Stimulated activated CD4-positive, alpha-beta T cell treated with anti-CD3 and anti-CD28 coated beads, Interleukin-4, amount 100 ng/mL, for 4 hours (primary cell): ENCODE results near the gene PPP1R13L.
A peak's percentile ranks its signal among the peaks of the same experiment; 100 is the strongest.
"Not testable (repeated sequence)": the region's sequence is repeated elsewhere in the genome, so short reads cannot be mapped to it uniquely, and the experiment has no call there.

Experiments
- DNase-seq, 2 experiments: peaks; one replicate each; pipeline ENCODE4 v3.0.0-alpha.2; 2020

PPP1R13L gene, protein sequence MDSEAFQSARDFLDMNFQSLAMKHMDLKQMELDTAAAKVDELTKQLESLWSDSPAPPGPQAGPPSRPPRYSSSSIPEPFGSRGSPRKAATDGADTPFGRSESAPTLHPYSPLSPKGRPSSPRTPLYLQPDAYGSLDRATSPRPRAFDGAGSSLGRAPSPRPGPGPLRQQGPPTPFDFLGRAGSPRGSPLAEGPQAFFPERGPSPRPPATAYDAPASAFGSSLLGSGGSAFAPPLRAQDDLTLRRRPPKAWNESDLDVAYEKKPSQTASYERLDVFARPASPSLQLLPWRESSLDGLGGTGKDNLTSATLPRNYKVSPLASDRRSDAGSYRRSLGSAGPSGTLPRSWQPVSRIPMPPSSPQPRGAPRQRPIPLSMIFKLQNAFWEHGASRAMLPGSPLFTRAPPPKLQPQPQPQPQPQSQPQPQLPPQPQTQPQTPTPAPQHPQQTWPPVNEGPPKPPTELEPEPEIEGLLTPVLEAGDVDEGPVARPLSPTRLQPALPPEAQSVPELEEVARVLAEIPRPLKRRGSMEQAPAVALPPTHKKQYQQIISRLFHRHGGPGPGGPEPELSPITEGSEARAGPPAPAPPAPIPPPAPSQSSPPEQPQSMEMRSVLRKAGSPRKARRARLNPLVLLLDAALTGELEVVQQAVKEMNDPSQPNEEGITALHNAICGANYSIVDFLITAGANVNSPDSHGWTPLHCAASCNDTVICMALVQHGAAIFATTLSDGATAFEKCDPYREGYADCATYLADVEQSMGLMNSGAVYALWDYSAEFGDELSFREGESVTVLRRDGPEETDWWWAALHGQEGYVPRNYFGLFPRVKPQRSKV

DNA sequence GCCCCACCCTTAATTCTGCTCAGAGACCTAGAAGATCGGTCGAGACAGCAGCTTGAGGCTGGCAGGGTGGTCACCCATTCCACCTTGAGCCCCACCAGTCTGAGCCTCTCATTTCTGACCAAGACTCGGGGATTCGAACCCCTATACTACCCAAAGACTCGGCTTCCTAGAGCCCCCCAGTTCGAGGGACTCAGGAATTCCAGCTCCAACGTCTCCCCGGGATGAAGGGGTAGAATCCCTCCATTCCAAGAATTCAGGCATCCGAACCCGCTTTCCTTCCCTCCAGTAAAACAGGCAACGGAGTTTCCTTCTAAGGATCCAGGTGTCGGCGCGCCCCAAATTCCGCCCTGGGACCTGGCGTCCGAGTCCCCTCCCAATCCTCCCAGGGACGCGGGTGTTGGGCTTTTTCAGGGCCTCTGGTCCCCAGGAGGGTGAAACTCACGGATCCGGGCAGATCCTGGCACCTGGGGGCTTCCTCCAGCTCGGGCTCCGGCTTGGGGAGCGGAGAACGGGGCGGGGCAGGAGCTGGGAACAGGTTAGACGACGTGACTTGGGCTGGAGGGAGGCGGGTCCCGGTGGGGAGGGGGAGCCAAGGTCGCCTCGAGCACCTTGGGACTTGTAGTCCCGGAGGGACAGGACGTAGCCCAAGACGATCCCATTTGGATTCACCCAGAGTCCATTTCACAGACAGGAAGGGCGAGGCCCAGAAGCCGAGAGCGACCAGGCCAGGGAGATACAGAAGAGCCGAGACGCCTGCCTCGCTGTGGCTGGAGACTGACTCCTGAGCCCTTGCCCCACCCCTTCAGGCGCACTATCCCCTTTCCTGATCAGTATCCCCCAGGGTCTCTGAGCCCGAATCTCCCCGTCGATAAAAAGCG is at the start of gene PPP1R13L:
PPP1R13L (minus strand) TSS at position 513 of the 878 bp plus-strand sequence. CDS start 6,751 bp downstream, outside the sequence.
- peak; percentile 44 to 51 for DNase-seq

GRCh38 chr19:45451850-45452387 is 47.0 kb upstream of the PPP1R13L start:
- no peak for DNase-seq

- DNase-seq, result peak in 1 of 2 experiments; percentile 35
These were observed 46.4 kb upstream of the PPP1R13L start for GRCh38 chr19:45451131-45451849.

GRCh38 chr19:45450012-45450333 is 45.1 kb upstream of the PPP1R13L start:
- DNase-seq, result no peak

DNA sequence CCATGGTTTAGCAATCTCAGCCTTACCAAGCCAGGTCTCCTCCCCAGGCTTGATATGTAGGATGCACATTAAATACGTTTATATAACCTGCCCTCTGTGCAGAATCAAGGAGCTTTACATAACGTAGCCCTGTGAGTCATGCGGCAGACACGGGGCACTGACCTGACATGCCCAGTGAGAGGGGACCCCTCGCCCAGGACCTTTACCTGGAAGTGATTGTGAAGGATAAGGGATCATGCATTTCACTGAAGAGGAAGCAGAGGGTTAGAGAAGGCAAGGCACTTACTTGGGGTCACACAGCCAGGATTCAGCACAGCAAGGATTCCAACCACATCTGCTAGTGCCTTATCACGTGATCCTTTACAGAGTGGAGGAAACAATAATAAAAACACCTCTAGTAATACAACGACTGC is 44.0 kb upstream of the PPP1R13L start:
- DNase-seq, result no peak

DNA sequence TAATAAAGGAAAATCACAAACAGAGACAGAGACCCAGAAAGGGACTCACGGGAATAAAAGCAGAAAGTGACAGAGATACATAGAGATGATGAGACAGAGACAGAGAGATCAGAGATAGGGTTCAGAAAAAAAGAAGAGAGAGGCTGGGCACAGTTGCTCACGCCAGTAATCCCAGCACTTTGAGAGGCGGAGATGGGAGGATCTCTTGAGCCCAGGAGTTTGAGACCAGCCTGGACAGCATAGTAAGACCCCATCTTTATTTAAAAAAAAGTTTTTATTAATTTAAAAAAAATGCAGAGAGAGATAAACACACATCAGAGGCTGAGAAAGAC is 43.5 kb upstream of the PPP1R13L start:
- no peak for DNase-seq

GRCh38 chr19:45446944-45447343 is 42.1 kb upstream of the PPP1R13L start:
- DNase-seq, result no peak

DNA sequence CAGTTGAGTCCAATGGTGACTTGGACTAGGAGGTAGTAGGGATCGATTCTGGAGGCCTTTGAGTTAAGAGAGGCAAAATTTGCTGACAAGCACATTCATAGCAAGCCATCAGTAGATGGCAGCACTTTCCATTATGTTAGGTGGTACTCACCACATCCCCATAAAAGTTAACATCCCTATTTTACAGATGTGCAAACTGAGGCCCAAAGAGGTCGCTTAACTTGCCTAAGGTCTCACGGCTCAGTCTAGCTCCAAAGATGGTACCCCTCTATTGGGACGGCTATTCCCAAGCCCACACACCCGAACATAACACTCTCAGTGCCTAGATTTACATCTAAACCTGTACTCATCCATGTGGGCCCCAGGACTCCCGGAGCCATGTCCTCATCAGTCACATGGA is 41.4 kb upstream of the PPP1R13L start:
- no peak for DNase-seq

- DNase-seq, result no peak
These were observed 40.3 kb upstream of the PPP1R13L start for GRCh38 chr19:45445139-45445538.

- peak; percentile 67 to 69 for DNase-seq
These were observed 39.6 kb upstream of the PPP1R13L start for GRCh38 chr19:45444318-45445041.

GRCh38 chr19:45443462-45444317 is 38.8 kb upstream of the PPP1R13L start:
- peak; percentile 38 to 39 for DNase-seq

DNA sequence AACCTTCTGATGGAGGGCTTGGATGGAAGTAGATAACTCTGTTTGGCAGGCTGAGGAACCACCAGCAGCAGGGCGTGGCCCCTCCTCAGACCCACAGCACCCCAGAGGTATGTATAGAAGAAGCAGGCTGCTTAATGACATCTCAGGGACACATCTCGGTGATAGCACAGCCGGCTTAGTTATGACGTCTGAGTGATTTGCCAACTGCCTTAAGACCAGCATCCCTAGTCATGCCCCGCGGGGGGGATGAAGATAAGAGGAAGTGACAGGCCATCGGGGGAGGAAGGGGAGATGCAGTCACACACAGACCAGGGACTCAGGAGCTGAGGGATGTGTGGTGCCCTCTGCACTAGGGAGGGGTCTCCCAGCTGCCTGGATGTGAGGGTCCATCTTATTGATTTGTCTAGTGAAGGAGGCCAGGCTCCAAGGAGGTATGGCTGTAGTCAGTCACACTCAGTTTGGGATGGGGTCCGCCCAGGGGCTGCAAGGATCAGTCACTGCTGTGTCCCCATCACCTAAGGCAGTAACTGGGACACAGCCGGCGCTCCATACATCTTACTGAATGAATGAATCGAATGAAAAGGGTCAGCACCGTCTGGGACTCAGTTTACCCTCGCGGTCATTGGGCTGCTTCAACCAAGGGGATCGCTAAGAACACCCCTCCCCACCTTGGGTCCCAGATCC is 38.1 kb upstream of the PPP1R13L start:
- DNase-seq, result peak in 1 of 2 experiments; percentile 45

DNA sequence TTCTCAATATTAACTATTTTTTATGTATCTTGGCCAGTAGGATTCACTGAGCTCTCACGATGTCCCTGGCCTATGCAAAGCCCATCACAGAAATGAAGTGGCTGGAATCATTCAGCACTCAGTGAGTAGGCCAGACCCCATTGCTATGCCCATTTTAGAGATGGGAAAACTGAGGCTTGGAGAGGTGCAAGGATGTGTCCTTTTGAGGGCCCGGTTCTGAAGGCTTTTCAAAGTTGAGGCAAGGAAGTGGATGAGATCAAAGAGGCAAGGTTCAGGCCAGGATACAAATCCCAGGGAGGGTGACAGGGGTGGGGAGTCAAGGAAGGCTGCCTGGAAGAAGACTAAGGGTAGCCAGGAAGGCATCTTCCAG is 37.5 kb upstream of the PPP1R13L start:
- no peak for DNase-seq

DNA sequence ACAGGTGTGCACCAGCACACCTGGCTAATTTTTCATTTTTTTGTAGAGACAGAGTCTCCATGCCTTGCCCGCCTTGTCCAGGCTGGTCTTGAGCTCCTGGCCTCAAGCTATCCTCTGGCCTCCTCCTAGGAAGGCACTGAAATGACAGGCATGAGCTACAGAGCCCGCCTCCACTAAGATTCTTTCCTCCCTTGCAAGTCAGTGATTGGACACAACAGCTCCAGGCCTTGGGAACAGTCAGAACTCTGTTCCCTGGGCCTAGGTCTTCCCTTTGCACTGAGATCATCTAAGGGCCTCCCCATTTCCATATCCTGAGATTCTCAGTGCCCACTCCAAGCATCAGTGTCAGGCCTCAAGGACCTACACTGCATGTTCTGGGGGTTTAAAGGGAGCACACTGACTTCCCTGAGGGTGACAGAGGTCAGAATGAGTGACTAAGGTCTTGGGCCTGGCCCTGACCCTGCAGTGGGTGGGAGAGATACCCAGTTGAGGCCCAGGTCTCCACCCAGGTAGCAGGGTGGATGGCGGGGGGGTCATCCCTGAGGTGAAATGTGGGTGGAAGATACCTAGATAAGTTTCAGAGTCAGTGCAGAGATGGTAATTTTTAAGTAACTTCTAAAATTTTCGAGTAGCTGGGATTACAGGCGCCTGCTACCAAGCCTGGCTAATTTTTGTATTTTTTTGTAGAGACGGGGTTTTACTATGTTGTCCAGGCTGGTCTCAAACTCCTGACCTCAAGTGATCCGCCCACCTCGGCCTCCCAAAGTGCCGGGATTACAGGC is 36.2 kb upstream of the PPP1R13L start:
- DNase-seq, result no peak

- no peak for DNase-seq
These were observed 35.4 kb upstream of the PPP1R13L start for GRCh38 chr19:45440259-45440638.

GRCh38 chr19:45439569-45440258 is 34.8 kb upstream of the PPP1R13L start:
- peak; percentile 80 for DNase-seq

DNA sequence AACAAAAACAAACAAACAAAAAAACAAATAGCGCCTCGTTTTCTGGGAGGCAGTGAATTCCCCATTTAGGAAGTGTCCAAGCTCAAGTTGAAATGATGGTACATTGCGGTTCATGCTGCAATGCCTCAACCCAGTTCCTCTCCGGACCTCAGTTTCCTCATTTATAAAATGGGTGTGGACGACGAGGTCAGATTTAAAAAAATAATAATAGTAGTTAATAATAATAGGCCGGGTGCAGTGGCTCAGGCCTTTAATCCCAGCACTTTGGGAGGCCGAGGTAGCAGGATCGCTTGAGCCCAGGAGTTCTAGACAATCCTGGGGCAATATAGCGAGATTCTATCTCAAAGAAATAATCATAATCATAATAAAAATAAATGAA is 34.3 kb upstream of the PPP1R13L start:
- DNase-seq, result no peak

GRCh38 chr19:45437328-45437727 is 32.5 kb upstream of the PPP1R13L start:
- no peak for DNase-seq

DNA sequence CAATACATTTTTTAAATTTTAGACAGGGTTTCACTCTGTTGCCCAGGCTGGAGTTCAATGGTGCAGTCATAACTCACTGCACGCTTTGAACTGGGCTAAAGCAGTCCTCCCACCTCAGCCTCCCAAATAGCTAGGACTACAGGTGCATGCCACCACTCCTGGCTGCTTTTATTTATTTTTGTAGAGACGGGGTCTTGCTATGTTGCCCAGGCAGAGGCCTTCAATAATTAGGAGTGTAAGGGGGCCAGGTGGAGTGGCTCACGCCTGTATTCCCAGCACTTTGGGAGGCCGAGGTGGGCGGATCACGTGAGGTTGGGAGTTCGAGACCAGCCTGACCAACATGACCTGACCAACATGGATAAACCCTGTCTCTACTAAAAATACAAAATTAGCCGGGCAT is 27.7 kb upstream of the PPP1R13L start:
- DNase-seq, result not testable (repeated sequence)
